HCT116 (cell line): ENCODE data around the gene LACTBL1.
"Not testable (repeated sequence)": the region's sequence is repeated elsewhere in the genome, so short reads cannot be mapped to it uniquely, and the experiment has no call there.

ENCODE experiments used
- CTCF ChIP-seq, 3 experiments: fragments of 200-600 bp in 1 of 3; sonication (generic) in 1 of 3; IDR thresholded peaks in 2 of 3; conservative IDR thresholded peaks in 1 of 3; 2 replicates each; pipeline ENCODE4 v1.5.1; 2012 to 2017; ENCODE audit warnings: low read depth in 2 of 3, low read length in 2 of 3, antibody characterized with exemption in 1 of 3, borderline replicate concordance in 1 of 3, control low read depth in 1 of 3, mild to moderate bottlenecking in 1 of 3, mixed read lengths in 1 of 3, mixed run types in 1 of 3, moderate library complexity in 1 of 3; ENCODE audit not compliant: insufficient read depth in 1 of 3
- EGR1 ChIP-seq: IDR thresholded peaks from 2 replicates; pipeline ENCODE4 v1.6.1; 2012; ENCODE audit warnings: low read depth
- EZH2 ChIP-seq: fragments of 200-600 bp; sonication (generic); IDR thresholded peaks from 2 replicates; pipeline ENCODE4 v1.6.1; 2017; ENCODE audit warnings: antibody characterized with exemption, mixed run types
- FOSL1 ChIP-seq: IDR thresholded peaks from 2 replicates; pipeline ENCODE4 v1.6.1; 2012; ENCODE audit warnings: low read depth
- JUND ChIP-seq: IDR thresholded peaks from 2 replicates; pipeline ENCODE4 v1.6.1; 2012
- MAX ChIP-seq: IDR thresholded peaks from 2 replicates; pipeline ENCODE4 v1.6.1; 2012
- POLR2A ChIP-seq: IDR thresholded peaks from 2 replicates; pipeline ENCODE4 v1.7.0; 2011; ENCODE audit warnings: borderline replicate concordance; ENCODE audit not compliant: insufficient read depth, insufficient read length; ENCODE audit errors: extremely low read depth
- POLR2AphosphoS5 ChIP-seq: IDR thresholded peaks from 2 replicates; pipeline ENCODE4 v1.6.1; 2011; ENCODE audit warnings: mild to moderate bottlenecking, low read depth, low read length, moderate library complexity
- RAD21 ChIP-seq: IDR thresholded peaks from 2 replicates; pipeline ENCODE4 v1.6.1; 2012; ENCODE audit warnings: low read depth, mild to moderate bottlenecking
- YY1 ChIP-seq: IDR thresholded peaks from 2 replicates; pipeline ENCODE4 v1.6.1; 2011; ENCODE audit warnings: low read length, low read depth, moderate library complexity, mild to moderate bottlenecking; ENCODE audit not compliant: insufficient replicate concordance; ENCODE audit errors: extremely low read depth
- ZNF274 ChIP-seq: fragments of 200-500 bp; sonication (Bioruptor generic); IDR thresholded peaks from 2 replicates; pipeline ENCODE4 v1.6.1; 2014; ENCODE audit warnings: mild to moderate bottlenecking, low read depth, low read length, inconsistent platforms

GRCh38 chr1:22945171-22945570, 27.5 kb downstream of the LACTBL1 start:
- not testable (repeated sequence) for TF ChIP-seq CTCF (IDR thresholded peaks at IDR 0.05 in 2 of 3, conservative IDR thresholded peaks at IDR 0.05 in 1 of 3; ENCODE audit: borderline replicate concordance in 1 of 3, insufficient read depth in 1 of 3, low read depth in 2 of 3, low read length in 2 of 3); YY1; POLR2AphosphoS5; RAD21; FOSL1; MAX; EZH2; ZNF274; EGR1; POLR2A; JUND
